ENCODE measurements around the gene TOMM20.

GRCh38 chr1:235077571-235078479 lies 50.8 kb downstream of the TOMM20 start:
- TF ChIP-seq POLR2AphosphoS5 (IDR thresholded peaks at IDR 0.05; ENCODE audit: low read depth, low read length): no peak
- TF ChIP-seq, protein P1, sequence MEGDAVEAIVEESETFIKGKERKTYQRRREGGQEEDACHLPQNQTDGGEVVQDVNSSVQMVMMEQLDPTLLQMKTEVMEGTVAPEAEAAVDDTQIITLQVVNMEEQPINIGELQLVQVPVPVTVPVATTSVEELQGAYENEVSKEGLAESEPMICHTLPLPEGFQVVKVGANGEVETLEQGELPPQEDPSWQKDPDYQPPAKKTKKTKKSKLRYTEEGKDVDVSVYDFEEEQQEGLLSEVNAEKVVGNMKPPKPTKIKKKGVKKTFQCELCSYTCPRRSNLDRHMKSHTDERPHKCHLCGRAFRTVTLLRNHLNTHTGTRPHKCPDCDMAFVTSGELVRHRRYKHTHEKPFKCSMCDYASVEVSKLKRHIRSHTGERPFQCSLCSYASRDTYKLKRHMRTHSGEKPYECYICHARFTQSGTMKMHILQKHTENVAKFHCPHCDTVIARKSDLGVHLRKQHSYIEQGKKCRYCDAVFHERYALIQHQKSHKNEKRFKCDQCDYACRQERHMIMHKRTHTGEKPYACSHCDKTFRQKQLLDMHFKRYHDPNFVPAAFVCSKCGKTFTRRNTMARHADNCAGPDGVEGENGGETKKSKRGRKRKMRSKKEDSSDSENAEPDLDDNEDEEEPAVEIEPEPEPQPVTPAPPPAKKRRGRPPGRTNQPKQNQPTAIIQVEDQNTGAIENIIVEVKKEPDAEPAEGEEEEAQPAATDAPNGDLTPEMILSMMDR (IDR thresholded peaks at IDR 0.05 in 2 of 3, conservative IDR thresholded peaks at IDR 0.05 in 1 of 3; ENCODE audit: borderline replicate concordance in 1 of 3, insufficient read depth in 1 of 3, low read depth in 2 of 3, low read length in 2 of 3): no peak
- TF ChIP-seq EGR1 (IDR thresholded peaks at IDR 0.05; ENCODE audit: low read depth): no peak
- no peak for TF ChIP-seq EZH2 (IDR thresholded peaks at IDR 0.05)
